ENCODE results near the gene LTV1.

The LTV1 gene

GRCh38 chr6:143896126-143896860 lies 53.2 kb downstream of the LTV1 start:
- peak; percentile 64 for DNase-seq

DNA sequence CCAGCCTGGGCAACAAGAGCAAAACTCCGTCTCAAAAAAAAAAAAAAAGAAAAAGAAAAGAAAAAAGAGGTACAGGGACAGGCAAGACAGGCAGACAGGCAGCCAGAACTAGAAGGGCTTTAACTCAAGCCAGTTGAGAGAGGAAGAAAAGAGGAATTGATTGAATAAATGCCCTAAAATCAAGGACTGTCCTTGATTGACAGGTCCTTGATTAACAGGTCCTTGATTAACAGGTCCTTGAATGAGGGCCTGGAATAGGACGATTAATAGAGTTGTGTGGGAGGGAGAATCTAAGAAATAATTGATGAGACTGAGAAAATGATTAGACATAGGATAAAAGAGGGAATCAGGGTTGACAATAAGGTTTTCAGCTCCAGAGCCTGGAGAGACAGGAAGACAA lies 57.2 kb downstream of the LTV1 start:
- DNase-seq, result no peak

DNA sequence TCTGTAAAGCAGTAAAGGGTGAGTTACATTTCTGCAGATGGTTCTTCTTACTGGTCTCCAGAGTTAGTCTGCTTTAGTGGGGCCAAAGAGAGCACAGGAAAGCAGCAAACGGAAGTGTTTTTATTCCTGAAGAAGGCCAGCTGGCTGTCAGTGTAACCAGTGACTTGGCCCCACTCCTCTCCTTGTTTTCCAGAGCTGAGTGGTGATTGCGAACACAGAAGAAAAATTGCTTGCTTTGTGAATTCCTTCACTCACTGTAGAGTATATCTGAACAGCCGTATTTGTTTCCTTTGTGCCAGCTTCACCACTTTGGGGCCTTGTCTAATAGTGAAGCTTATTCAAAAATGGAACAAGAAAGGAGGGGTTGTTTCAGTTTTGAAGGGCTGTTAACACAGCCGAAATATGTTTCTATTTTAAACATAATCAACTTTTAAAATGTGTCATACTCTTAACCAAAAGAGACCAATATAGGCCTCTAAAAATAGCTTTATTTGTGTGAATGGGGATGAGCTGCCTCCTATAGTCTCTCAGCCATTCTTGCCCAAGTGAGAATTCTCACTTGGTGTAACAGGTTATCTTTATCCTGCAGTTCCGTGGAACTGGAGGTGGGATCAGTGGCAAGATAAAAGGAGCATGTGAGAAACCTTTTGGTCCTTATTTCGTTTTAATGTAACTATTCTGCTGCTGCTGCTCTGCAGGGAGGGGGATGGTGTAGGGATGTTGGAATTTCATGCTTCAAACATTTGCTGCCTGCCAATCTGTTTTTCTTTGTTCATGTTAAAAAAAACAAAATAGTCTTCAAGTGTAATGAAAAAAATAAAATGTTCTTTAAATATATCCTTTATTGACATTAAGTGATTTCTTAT lies 59.0 kb downstream of the LTV1 start:
- no peak for DNase-seq

DNA sequence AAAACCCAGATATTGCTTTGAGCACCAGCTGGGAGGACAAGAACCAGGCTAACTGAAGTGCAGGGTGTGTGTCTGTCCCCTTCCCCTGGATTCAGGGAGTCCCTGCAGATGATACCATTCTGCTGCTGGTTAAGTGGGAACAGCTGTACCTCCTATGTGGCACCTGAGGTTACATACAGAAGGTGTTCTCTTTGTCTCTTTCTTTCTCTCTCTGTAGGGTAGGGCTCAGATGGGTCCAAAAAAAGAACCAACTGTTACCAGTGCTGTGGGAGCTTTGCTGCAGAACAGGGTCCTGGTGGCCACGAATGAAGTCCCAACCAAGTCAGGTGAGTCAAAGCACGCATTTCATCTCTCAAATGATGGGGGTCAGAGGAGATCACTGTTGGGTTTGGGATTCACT lies 59.7 kb downstream of the LTV1 start:
- DNase-seq, result no peak

DNA sequence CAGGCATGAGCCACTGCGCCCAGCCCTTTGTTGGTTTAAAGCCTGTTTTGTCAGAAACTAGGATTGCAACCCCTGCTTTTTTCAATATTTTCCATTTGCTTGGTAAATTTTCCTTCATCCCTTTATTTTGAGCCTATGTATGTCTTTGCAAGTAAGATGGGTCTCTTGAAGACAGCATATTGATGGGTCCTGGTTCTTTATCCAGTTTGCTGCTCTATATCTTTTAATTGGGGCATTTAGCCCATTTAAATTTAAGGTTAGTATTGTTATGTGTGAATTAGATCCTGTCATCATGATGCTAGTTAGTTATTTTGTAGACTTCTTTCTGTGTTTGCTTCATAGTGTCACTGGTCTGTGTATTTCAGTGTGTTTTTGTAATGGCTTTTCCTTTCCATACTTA lies 67.9 kb downstream of the LTV1 start:
- no peak for DNase-seq

GRCh38 chr6:143912671-143913070 lies 69.5 kb downstream of the LTV1 start:
- no peak for DNase-seq
